Measurements from ENCODE around the gene PTPRN2. TPM values are rescaled to one million over a fixed set of nuclear protein-coding genes. Genes with fewer than 3 reads are reported as not detected.
A peak's percentile ranks its signal among the peaks of the same experiment; 100 is the strongest.

The PTPRN2 gene
- total and polyA plus RNA-seq, 8 donors, result 12.2 to 49.2 (median 31.8) TPM

GRCh38 chr7:158056761-158057160 lies 530.9 kb downstream of the PTPRN2 start:
- H3K36me3 ChIP-seq, result no peaks in the 10 kb centered on the region
- DNase-seq, result peak in 1 of 6 donors; percentile 17
- H3K27me3 ChIP-seq, result no peaks in the 10 kb centered on the region
- intact Hi-C loops (cut with DNase I), result no loop called here
- TF ChIP-seq, protein P1, sequence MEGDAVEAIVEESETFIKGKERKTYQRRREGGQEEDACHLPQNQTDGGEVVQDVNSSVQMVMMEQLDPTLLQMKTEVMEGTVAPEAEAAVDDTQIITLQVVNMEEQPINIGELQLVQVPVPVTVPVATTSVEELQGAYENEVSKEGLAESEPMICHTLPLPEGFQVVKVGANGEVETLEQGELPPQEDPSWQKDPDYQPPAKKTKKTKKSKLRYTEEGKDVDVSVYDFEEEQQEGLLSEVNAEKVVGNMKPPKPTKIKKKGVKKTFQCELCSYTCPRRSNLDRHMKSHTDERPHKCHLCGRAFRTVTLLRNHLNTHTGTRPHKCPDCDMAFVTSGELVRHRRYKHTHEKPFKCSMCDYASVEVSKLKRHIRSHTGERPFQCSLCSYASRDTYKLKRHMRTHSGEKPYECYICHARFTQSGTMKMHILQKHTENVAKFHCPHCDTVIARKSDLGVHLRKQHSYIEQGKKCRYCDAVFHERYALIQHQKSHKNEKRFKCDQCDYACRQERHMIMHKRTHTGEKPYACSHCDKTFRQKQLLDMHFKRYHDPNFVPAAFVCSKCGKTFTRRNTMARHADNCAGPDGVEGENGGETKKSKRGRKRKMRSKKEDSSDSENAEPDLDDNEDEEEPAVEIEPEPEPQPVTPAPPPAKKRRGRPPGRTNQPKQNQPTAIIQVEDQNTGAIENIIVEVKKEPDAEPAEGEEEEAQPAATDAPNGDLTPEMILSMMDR (IDR thresholded peaks at IDR 0.05), result no peak
- no peak overlapping the region for H3K4me3 ChIP-seq
- H3K4me1 ChIP-seq, result no peaks in the 10 kb centered on the region
- FAIRE-seq, result no peak
- ATAC-seq, result no peak
- no peaks in the 10 kb centered on the region for H3K9me3 ChIP-seq
- no peak overlapping the region for H3K27ac ChIP-seq
- WGBS, 2 donors, result 87 to 97% methylated on average over 17 of the region's 17 CpGs

DNA sequence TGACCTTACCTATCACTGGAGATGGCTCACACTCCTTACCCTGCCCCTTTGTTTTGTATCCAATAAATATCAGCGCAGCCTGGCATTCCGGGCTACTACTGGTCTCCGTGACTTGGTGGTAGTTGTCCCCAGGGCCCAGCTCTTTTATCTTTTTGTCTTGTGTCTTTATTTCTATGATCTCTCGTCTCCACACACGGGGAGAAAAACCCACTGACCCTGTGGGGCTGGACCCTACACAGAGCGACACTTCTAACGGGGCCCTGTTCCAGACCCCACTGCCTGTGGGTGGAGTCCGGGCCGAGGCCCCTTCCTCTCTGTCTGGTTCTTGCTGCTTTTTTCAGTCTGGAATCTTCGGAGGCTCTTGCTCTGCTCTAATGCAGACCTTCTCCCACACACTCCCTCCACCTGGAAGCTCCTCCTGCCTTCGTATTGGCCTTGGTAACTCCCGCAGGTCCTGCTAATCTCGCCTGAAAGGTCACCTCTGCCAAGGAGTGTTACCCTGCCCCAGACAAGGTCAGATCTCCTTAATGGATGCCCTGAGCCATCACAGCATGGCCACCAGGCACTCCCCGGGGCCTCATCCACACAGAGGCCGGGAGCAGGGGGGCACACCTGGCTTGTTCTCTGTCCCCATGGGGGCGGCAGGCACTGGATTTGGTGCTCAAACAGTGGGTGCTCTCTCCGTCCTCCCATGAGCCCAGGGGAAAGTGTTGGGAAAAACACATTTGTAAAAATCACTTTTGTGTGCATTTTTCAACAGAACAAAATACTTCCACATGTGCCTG lies 531.7 kb downstream of the PTPRN2 start:
- WGBS, 2 donors, result 91 to 93% methylated on average over 17 of the region's 17 CpGs
- FAIRE-seq (no peak), DNase-seq (peak in 1 of 6 donors; percentile 25), ATAC-seq (no peak)
- Histone ChIP-seq H3K36me3 (no peaks in the 10 kb centered on the region), H3K4me1 (no peaks in the 10 kb centered on the region), H3K27ac (no peak overlapping the region), H3K4me3 (no peak overlapping the region), H3K27me3 (no peaks in the 10 kb centered on the region), H3K9me3 (no peaks in the 10 kb centered on the region)
- TF ChIP-seq, protein P1 (IDR thresholded peaks at IDR 0.05), result no peak
- intact Hi-C loops (cut with DNase I), result no loop called here

DNA sequence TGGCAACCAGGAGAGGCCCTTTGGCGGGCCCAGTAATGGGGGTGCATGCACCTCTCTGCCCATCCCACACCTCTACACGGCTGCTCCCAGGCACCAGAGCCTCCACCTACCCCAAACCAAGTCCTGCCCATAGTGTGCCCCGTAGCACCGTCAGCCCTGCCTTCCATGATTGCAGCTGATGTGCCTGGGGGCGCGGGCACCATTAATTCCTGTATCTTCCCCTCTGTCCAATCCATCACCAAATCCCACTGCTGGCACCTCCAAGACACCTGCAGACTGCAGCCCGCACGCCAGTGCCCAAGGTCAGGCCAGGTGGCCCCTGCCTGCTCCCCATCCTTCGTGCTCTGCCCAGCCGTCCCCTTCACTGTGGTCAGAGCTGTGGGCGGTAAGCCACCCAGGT lies 533.0 kb downstream of the PTPRN2 start:
- Histone ChIP-seq H3K27me3 (no peaks in the 10 kb centered on the region), H3K36me3 (no peaks in the 10 kb centered on the region), H3K27ac (no peak overlapping the region), H3K9me3 (no peaks in the 10 kb centered on the region), H3K4me1 (no peaks in the 10 kb centered on the region), H3K4me3 (no peak overlapping the region)
- FAIRE-seq, result no peak
- TF ChIP-seq, protein P1 (IDR thresholded peaks at IDR 0.05), result no peak
- intact Hi-C loops (cut with DNase I), result no loop called here
- ATAC-seq, result no peak
- DNase-seq, result peak in 1 of 6 donors; percentile 38
- 86 to 88% methylated on average over 11 of the region's 11 CpGs for WGBS, 2 donors

- no peaks in the 10 kb centered on the region for H3K4me1 ChIP-seq
- WGBS, 2 donors, result 91 to 95% methylated on average over 8 of the region's 8 CpGs
- intact Hi-C loops (cut with DNase I), result no loop called here
These were observed 533.5 kb downstream of the PTPRN2 start for GRCh38 chr7:158054081-158054480.

More at GRCh38 chr7:158054081-158054480, 533.5 kb downstream of the PTPRN2 start:
- FAIRE-seq, result no peak
- no peaks in the 10 kb centered on the region for H3K9me3 ChIP-seq
- TF ChIP-seq, protein P1 (IDR thresholded peaks at IDR 0.05), result no peak
- H3K4me3 ChIP-seq, result no peak overlapping the region
- no peak overlapping the region for H3K27ac ChIP-seq
- H3K36me3 ChIP-seq, result no peaks in the 10 kb centered on the region
- ATAC-seq, result no peak
- DNase-seq, result peak in 1 of 6 donors; percentile 11
- no peaks in the 10 kb centered on the region for H3K27me3 ChIP-seq
